Measurements from ENCODE around the gene OPN1MW. TPM values are rescaled to one million over a fixed set of nuclear protein-coding genes. Genes with fewer than 3 reads are reported as not detected.

Gene OPN1MW
- total and polyA plus RNA-seq, 2 of the 13 experiments (the other 11 are each of a cell fraction or from before 2014, with no cell fraction given), result not detected

DNA sequence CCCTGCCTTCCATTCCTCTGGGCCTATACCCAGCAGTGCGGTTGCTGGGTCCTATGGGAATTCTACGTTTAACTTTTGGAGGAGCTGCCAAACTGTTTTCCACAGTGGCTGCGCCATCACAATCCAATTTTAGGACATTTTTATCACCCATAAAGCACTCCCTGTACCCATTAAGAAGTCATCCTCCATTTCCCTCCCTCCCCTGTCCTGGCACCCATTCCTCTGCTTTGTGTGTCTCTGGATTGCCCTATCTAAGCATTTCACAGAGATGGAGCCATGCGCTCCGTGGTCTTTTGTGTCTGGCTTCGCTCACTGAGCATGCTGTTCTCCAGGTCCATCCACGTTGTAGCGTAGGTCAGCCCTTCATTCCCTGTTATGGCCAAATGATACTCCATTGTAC lies 40.0 kb upstream of the OPN1MW start:
- CTCF ChIA-PET (ENCODE audit: low intra/inter-chr PET ratio, low total read pairs), result no interaction called here
- WGBS (ENCODE audit: low lambda C conversion rate), result 66% methylated on average over 8 of the region's 8 CpGs
- Histone ChIP-seq H3K27me3 (ENCODE audit: control insufficient read depth in 1 of 2, insufficient read depth in 2 of 2, low read length in 2 of 2) (no peaks in the 10 kb centered on the region; a peak in 1 of 5 replicates), H3K4me3 (replicated peaks in 1 of 3; ENCODE audit: insufficient read depth in 1 of 3, low read depth in 2 of 3, low read length in 3 of 3) (no peak overlapping the region), H3K4me2 (ENCODE audit: low read depth, low read length) (no peak overlapping the region), H3K36me3 (replicated peaks in 1 of 2; ENCODE audit: control insufficient read depth in 1 of 2, insufficient read depth in 2 of 2, low read length in 2 of 2) (no peaks in the 10 kb centered on the region), H4K20me1 (ENCODE audit: insufficient read depth, low read length) (no peaks in the 10 kb centered on the region), H3K27ac (ENCODE audit: extremely low read length, insufficient read depth, low read length) (no peak overlapping the region), H2AFZ (ENCODE audit: low read length) (no peak overlapping the region), H3K4me1 (ENCODE audit: insufficient read depth, low read length) (peaks cover 25% of the 10 kb centered on the region), H3K9ac (ENCODE audit: insufficient read depth, low read depth, low read length) (no peak overlapping the region), H3K9me3 (ENCODE audit: low read length) (no peaks in the 10 kb centered on the region), H3K79me2 (ENCODE audit: insufficient read depth, low read length) (no peaks in the 10 kb centered on the region)
- BruUV-seq (replicated peaks), result no TSS peak
- TF ChIP-seq HNF4G (IDR thresholded peaks at IDR 0.05; ENCODE audit: borderline replicate concordance, low read depth, low read length), result no peak
- no peak for TF ChIP-seq HNF4G (CRISPR knock-in tag; IDR thresholded peaks at IDR 0.05; ENCODE audit: borderline replicate concordance, low read depth)
- no peak for TF ChIP-seq FOXA1 (IDR thresholded peaks at IDR 0.05)
- TF ChIP-seq FOXA1 (CRISPR knock-in tag; IDR thresholded peaks at IDR 0.05), result no peak
- no peak for TF ChIP-seq HNRNPLL (IDR thresholded peaks at IDR 0.05; ENCODE audit: low read depth, low read length, poor library complexity, severe bottlenecking)
- no peak for TF ChIP-seq SATB2 (CRISPR knock-in tag; IDR thresholded peaks at IDR 0.05)
- TF ChIP-seq, protein P1, sequence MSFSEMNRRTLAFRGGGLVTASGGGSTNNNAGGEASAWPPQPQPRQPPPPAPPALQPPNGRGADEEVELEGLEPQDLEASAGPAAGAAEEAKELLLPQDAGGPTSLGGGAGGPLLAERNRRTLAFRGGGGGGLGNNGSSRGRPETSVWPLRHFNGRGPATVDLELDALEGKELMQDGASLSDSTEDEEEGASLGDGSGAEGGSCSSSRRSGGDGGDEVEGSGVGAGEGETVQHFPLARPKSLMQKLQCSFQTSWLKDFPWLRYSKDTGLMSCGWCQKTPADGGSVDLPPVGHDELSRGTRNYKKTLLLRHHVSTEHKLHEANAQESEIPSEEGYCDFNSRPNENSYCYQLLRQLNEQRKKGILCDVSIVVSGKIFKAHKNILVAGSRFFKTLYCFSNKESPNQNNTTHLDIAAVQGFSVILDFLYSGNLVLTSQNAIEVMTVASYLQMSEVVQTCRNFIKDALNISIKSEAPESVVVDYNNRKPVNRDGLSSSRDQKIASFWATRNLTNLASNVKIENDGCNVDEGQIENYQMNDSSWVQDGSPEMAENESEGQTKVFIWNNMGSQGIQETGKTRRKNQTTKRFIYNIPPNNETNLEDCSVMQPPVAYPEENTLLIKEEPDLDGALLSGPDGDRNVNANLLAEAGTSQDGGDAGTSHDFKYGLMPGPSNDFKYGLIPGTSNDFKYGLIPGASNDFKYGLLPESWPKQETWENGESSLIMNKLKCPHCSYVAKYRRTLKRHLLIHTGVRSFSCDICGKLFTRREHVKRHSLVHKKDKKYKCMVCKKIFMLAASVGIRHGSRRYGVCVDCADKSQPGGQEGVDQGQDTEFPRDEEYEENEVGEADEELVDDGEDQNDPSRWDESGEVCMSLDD (CRISPR knock-in tag; IDR thresholded peaks at IDR 0.05; ENCODE audit: borderline replicate concordance), result no peak
- TF ChIP-seq ZNF792 (CRISPR knock-in tag; IDR thresholded peaks at IDR 0.05), result no peak
- TF ChIP-seq IRF2 (CRISPR knock-in tag; IDR thresholded peaks at IDR 0.05), result no peak
- TF ChIP-seq SNAPC2 (CRISPR knock-in tag; IDR thresholded peaks at IDR 0.05), result no peak
- no peak for TF ChIP-seq ASH2L (IDR thresholded peaks at IDR 0.05; ENCODE audit: insufficient read length, low read depth, low read length)
- no peak for TF ChIP-seq ZKSCAN5 (CRISPR knock-in tag; IDR thresholded peaks at IDR 0.05)
- DNase-seq (ENCODE audit: low spot score) (no peak), ATAC-seq (no peak), FAIRE-seq (no peak)
- in situ Hi-C loops (cut with HindIII; ENCODE audit: extremely low pct_ligation_motif_present, low pct_unique_long_range_greater_than_20kb) (no loop called here), intact Hi-C loops (cut with micrococcal nuclease; ENCODE audit: unreplicated experiment) (no loop called here)
- POLR2A ChIA-PET, result no interaction called here

Data from HepG2 (cell line).